Embryonic facial prominence (tissue), 1 donor: Measurements from ENCODE around the gene ZBTB47.

Experiments
- DNase-seq: peaks from one replicate; pipeline ENCODE4 v3.0.0-alpha.2; 2016; ENCODE audit errors: extremely low spot score

Gene ZBTB47

GRCh38 chr3:42712688-42713372 lies 59.3 kb downstream of the ZBTB47 start:
- no peak for DNase-seq

- DNase-seq = no peak
These were observed 60.2 kb downstream of the ZBTB47 start for GRCh38 chr3:42713747-42714146.

GRCh38 chr3:42714171-42714852 lies 60.8 kb downstream of the ZBTB47 start:
- no peak for DNase-seq
